Fibroblast of peridontal ligament (primary cell): ENCODE measurements around the gene CAPN5.
A peak's percentile ranks its signal among the peaks of the same experiment; 100 is the strongest.

Experiments used
- DNase-seq: peaks from one replicate; pipeline ENCODE4 v3.0.0-alpha.2; 2010; ENCODE audit errors: extremely low read depth

Gene CAPN5

GRCh38 chr11:77064648-77065217, 2.0 kb upstream of the CAPN5 start:
- no peak for DNase-seq

GRCh38 chr11:77065878-77066228, 918 bp upstream of the CAPN5 start:
- peak; percentile 76 for DNase-seq

- no peak for DNase-seq
Measured at GRCh38 chr11:77067861-77068443, 1.2 kb downstream of the CAPN5 start.

GRCh38 chr11:77068457-77069335, 1.9 kb downstream of the CAPN5 start:
- DNase-seq: no peak

- no peak for DNase-seq
Measured at GRCh38 chr11:77069336-77069968, 2.7 kb downstream of the CAPN5 start.

- DNase-seq: no peak
Measured at GRCh38 chr11:77069969-77070582, 3.3 kb downstream of the CAPN5 start.

- DNase-seq: no peak
Measured at GRCh38 chr11:77071077-77071476, 4.3 kb downstream of the CAPN5 start.

GRCh38 chr11:77071671-77072605, 5.2 kb downstream of the CAPN5 start:
- no peak for DNase-seq

- no peak for DNase-seq
Measured at GRCh38 chr11:77072851-77073327, 6.1 kb downstream of the CAPN5 start.

GRCh38 chr11:77073328-77074001, 6.7 kb downstream of the CAPN5 start:
- DNase-seq: peak; percentile 93

GRCh38 chr11:77074205-77074604, 7.4 kb downstream of the CAPN5 start:
- no peak for DNase-seq

- no peak for DNase-seq
Measured at GRCh38 chr11:77074626-77075221, 8.0 kb downstream of the CAPN5 start.

- no peak for DNase-seq
Measured at GRCh38 chr11:77075425-77075905, 8.7 kb downstream of the CAPN5 start.

- no peak for DNase-seq
Measured at GRCh38 chr11:77079666-77080065, 12.9 kb downstream of the CAPN5 start.

GRCh38 chr11:77080643-77081210, 14.0 kb downstream of the CAPN5 start:
- peak; percentile 18 for DNase-seq

GRCh38 chr11:77081381-77081851, 14.6 kb downstream of the CAPN5 start:
- no peak for DNase-seq

- DNase-seq: no peak
Measured at GRCh38 chr11:77081976-77082836, 15.4 kb downstream of the CAPN5 start.

GRCh38 chr11:77082838-77083565, 16.2 kb downstream of the CAPN5 start:
- peak; percentile 44 for DNase-seq
